Raji (cell line): ENCODE results near the gene CUX1.

Experiments used
- POLR2A ChIP-seq: IDR thresholded peaks from 2 replicates; pipeline ENCODE4 v1.6.1; 2011; ENCODE audit warnings: low read depth, low read length, control low read depth; ENCODE audit not compliant: insufficient read depth

CUX1 gene

GRCh38 chr7:101893341-101894082, 76.1 kb downstream of the CUX1 start:
- TF ChIP-seq POLR2A, result no peak

- TF ChIP-seq POLR2A, result no peak
These were observed 78.9 kb downstream of the CUX1 start for GRCh38 chr7:101896316-101896715.

- no peak for TF ChIP-seq POLR2A
These were observed 79.5 kb downstream of the CUX1 start for GRCh38 chr7:101896941-101897340.

GRCh38 chr7:101898106-101898505, 80.7 kb downstream of the CUX1 start:
- no peak for TF ChIP-seq POLR2A

GRCh38 chr7:101899616-101900015, 82.2 kb downstream of the CUX1 start:
- TF ChIP-seq POLR2A, result no peak

- TF ChIP-seq POLR2A, result no peak
These were observed 82.7 kb downstream of the CUX1 start for GRCh38 chr7:101900103-101900502.

DNA sequence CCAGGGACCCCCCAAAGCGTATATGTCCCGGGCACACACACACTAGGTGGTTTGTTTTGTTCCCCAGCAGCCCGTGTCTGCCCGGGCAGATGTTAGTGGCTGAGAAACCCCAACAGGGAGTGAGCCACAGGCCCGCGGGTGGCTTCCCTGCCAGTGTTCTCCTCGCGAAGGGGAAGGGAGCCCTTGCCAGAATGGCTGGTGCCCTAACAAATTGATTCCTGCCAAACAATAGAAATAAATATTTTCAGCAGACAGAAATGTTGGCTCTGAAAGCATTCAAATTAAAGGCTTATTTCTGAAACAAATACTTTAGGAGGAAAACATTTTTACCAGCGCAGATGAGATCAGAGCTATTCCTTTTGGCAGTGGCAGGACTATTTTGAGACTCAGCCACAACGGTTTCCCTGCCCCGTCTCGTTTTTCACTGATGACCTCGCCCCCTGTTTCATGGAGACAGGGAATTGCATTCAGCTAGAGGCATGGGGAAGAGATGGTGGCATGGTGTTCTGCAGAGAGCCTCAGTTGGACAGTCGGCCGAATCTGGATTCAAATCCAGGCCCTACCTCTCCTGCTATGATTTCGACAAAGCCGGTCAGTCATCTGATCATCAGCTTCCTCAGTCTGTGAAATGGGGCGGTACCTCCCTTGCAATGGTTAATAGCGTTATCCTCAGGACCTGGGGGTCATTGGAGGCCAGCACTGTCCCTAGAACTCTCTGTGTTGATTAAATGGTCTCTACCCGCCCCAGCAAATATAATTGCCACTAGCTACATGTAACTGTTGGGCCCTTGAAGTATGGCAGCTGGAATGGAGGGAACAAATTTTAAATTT, 84.5 kb downstream of the CUX1 start:
- no peak for TF ChIP-seq POLR2A

DNA sequence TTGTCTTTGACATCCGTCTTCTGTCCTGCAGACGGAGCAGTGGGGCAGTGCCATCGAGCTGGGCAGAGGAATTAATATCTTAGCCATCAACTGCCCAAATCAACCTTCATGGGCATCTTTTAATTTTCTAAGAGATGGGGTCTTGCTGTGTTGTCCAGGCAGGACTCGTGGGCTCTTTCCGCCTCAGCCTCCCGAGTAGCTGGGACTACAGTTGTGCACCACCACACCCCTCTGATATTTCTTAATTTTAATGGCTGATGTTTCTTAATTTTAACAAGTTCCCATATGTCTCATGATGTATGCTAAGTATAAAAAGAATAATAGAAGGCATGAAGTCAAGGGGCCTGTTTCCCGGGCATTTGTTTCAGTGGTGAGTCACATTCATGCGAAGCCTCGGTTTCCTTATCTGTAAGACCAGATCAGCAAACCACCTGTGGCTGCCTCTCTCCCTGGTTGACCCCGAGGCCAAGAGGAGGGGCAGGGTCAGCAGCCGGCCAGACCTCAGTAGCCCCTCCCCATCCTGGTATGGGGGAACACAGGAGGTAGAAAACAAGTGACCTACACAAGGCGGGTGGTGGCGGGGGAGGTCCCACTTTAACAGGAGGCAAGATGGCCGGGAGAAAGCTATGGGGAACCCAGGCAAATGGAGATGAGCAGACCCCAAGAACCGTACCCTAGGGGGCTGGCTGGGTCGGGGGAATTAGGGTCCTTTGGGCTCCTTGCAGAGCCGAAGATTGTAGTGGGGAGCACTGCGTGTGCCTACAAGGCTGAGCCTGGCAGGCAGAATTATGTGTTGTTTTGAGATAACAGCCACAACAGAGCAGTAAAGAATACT, 85.5 kb downstream of the CUX1 start:
- TF ChIP-seq POLR2A, result no peak

DNA sequence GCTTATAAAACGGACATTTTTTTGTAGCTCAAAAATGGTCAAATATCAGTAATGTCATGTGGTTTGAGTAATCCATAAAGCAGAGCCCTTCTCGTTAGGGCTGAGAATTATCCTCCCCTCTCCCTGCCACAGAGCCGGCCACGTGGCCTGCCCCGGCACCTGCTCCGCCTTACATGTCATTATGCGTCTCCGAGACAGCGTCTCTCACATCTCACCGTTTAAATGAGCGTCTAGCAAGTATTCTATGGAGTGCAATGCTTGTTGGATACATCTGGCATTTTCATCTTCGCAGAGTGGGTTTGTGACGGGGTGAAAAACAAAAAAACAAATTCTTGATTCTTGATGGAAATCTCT, 86.1 kb downstream of the CUX1 start:
- TF ChIP-seq POLR2A, result no peak

- TF ChIP-seq POLR2A, result no peak
These were observed 86.6 kb downstream of the CUX1 start for GRCh38 chr7:101904019-101904418.

DNA sequence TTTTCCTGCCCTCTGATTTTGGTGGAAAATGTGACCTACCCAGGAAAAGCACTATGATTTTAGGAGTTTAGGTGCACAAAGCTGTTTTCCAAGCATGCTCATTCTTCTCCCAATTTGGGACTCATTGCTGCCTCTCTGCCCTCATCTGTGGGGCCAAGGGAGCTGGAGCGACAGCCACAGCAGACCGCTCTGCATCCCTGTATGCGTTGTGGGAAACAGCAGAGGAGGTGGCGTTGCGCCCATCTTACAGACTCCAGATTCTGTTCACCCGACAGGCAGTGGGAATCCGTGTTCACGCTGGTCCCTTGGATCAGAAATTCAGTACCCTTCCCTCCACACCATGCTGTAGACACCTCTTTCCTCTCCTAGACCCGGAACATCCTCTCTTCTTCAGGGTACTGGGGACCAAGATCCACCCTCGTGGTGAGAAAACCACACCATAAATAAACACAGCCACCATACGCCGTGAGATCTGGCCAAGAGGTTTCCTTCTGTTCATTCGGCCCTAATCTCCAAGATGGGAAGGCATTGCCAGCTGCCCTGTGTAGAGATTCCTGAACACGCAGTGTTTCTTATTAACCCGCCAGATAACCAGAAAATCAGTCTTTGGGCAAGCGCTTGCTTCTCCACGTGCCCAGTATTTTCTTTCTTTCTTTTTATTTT, 87.9 kb downstream of the CUX1 start:
- TF ChIP-seq POLR2A, result no peak

- TF ChIP-seq POLR2A, result no peak
These were observed 89.1 kb downstream of the CUX1 start for GRCh38 chr7:101906291-101907240.

- TF ChIP-seq POLR2A, result no peak
These were observed 93.8 kb downstream of the CUX1 start for GRCh38 chr7:101910991-101911799.
